GM12891 (cell line): Measurements from ENCODE around the gene NACC2.

ENCODE experiments used
- DNase-seq: peaks from one replicate; pipeline ENCODE4 v3.0.0; 2011; ENCODE audit warnings: low spot score; ENCODE audit not compliant: insufficient read length
- FAIRE-seq: peaks from 2 replicates; lab custom pipeline; 2011; peaks lifted over from hg19 to GRCh38; lab: Jason Lieb, UNC
- PAX5 ChIP-seq: IDR thresholded peaks from 2 replicates; pipeline ENCODE4 v1.6.1; 2011; ENCODE audit warnings: low read length, moderate library complexity, mild to moderate bottlenecking; ENCODE audit not compliant: insufficient read depth, severe bottlenecking
- POLR2A ChIP-seq: IDR thresholded peaks from 2 replicates; pipeline ENCODE4 v1.6.1; 2011; ENCODE audit warnings: low read depth, low read length, control low read depth
- POLR2AphosphoS5 ChIP-seq: IDR thresholded peaks from 2 replicates; pipeline ENCODE4 v1.6.1; 2011; ENCODE audit warnings: low read depth, low read length, control low read depth
- POU2F2 ChIP-seq: IDR thresholded peaks from 2 replicates; pipeline ENCODE4 v1.6.1; 2011; ENCODE audit warnings: low read depth, mild to moderate bottlenecking, control low read depth, low read length, moderate library complexity
- SPI1 ChIP-seq: IDR thresholded peaks from 2 replicates; pipeline ENCODE4 v1.6.1; 2011; ENCODE audit warnings: low read depth, low read length, control low read depth
- TAF1 ChIP-seq: IDR thresholded peaks from 2 replicates; pipeline ENCODE4 v1.6.1; 2011; ENCODE audit warnings: low read depth, low read length, control low read depth

The NACC2 gene

GRCh38 chr9:136118320-136119060 is 23.4 kb upstream of the NACC2 start, which contains the start of gene TMEM250:
Gene TMEM250, minus strand, starts transcription at chr9:136118875. Its CDS starts 1,975 bp downstream, at chr9:136116900.
- FAIRE-seq (peak; percentile 100), DNase-seq (peak; percentile 95)
- TF ChIP-seq POLR2A (no peak; the same call in 1 of the 2 replicates), TAF1 (0 out of 2 replicates have a peak, but pooled peaks have one; percentile 15), SPI1 (peak; percentile 65)

- no peak for DNase-seq
- no peak for FAIRE-seq
- TF ChIP-seq POLR2A = no peak
- no peak; the same call in 1 of the 2 replicates for TF ChIP-seq TAF1
- no peak for TF ChIP-seq PAX5
- TF ChIP-seq SPI1 = no peak
- TF ChIP-seq POLR2AphosphoS5 = no peak
- no peak for TF ChIP-seq POU2F2
Observed at GRCh38 chr9:136117916-136118319, 22.8 kb upstream of the NACC2 start.

GRCh38 chr9:136117291-136117915 is 22.3 kb upstream of the NACC2 start:
- FAIRE-seq (peak; percentile 80), DNase-seq (no peak)
- 0 out of 2 replicates have a peak, but pooled peaks have one; percentile 38 for TF ChIP-seq TAF1
- no peak for TF ChIP-seq PAX5
- no peak for TF ChIP-seq SPI1
- TF ChIP-seq POLR2A = peak; percentile 72
- no peak for TF ChIP-seq POU2F2
- TF ChIP-seq POLR2AphosphoS5 = peak; percentile 56; the same call in 1 of the 2 replicates

- DNase-seq (no peak), FAIRE-seq (no peak)
- no peak for TF ChIP-seq TAF1
- TF ChIP-seq SPI1 = no peak
- TF ChIP-seq POLR2A = no peak
- no peak for TF ChIP-seq POU2F2
Observed at GRCh38 chr9:136116360-136117098, 21.4 kb upstream of the NACC2 start.

GRCh38 chr9:136115641-136116359 is 20.7 kb upstream of the NACC2 start:
- DNase-seq = no peak
- no peak for FAIRE-seq
- TF ChIP-seq POLR2AphosphoS5 (no peak), TAF1 (no peak), SPI1 (no peak), PAX5 (no peak), POLR2A (no peak), POU2F2 (no peak)

- FAIRE-seq = no peak
- no peak for DNase-seq
- TF ChIP-seq POLR2A = no peak
- no peak for TF ChIP-seq POU2F2
- TF ChIP-seq SPI1 = no peak
- TF ChIP-seq PAX5 = no peak
- no peak for TF ChIP-seq TAF1
- no peak for TF ChIP-seq POLR2AphosphoS5
Observed at GRCh38 chr9:136115206-136115605, 20.1 kb upstream of the NACC2 start.

- FAIRE-seq (no peak), DNase-seq (no peak)
- TF ChIP-seq POLR2A (no peak), POLR2AphosphoS5 (no peak), SPI1 (no peak), PAX5 (no peak), TAF1 (no peak), POU2F2 (no peak)
Observed at GRCh38 chr9:136114610-136115009, 19.5 kb upstream of the NACC2 start.

- TF ChIP-seq POLR2A = peak; percentile 39; the same call in 1 of the 2 replicates
- TF ChIP-seq POU2F2 = no peak
- TF ChIP-seq PAX5 = no peak
- FAIRE-seq = no peak
Observed at GRCh38 chr9:136112541-136112940, 17.5 kb upstream of the NACC2 start.

GRCh38 chr9:136111910-136112309 is 16.8 kb upstream of the NACC2 start:
- FAIRE-seq (no peak), DNase-seq (no peak)
- no peak for TF ChIP-seq PAX5

More at GRCh38 chr9:136112541-136112940, 17.5 kb upstream of the NACC2 start:
- no peak for DNase-seq

GRCh38 chr9:136111190-136111589 is 16.1 kb upstream of the NACC2 start:
- FAIRE-seq = no peak
- TF ChIP-seq POLR2A (peak; percentile 5; the same call in 1 of the 2 replicates), TAF1 (no peak)
- DNase-seq = no peak
